Hematopoietic multipotent progenitor cell (in vitro differentiated cells): ENCODE results near the gene EFCAB10. TPM values are rescaled to one million over a fixed set of nuclear protein-coding genes. Genes with fewer than 3 reads are reported as not detected.
"Not testable (repeated sequence)": the region's sequence is repeated elsewhere in the genome, so short reads cannot be mapped to it uniquely, and the experiment has no call there.

ENCODE experiments used
- DNase-seq, 3 donors: peaks; one replicate each; pipeline ENCODE4 v3.0.0-alpha.2; 2011 to 2015; ENCODE audit warnings: low read depth in 2 of 3, low spot score in 2 of 3
- total RNA-seq: library from RNA; depleted of rRNA; stranded (reverse); fragments of >200 nt; gene quantifications from one replicate; pipeline ENCODE4 v1.2.3, GENCODE V29; 2012

Gene EFCAB10
- total RNA-seq, 1 donor: not detected

DNA sequence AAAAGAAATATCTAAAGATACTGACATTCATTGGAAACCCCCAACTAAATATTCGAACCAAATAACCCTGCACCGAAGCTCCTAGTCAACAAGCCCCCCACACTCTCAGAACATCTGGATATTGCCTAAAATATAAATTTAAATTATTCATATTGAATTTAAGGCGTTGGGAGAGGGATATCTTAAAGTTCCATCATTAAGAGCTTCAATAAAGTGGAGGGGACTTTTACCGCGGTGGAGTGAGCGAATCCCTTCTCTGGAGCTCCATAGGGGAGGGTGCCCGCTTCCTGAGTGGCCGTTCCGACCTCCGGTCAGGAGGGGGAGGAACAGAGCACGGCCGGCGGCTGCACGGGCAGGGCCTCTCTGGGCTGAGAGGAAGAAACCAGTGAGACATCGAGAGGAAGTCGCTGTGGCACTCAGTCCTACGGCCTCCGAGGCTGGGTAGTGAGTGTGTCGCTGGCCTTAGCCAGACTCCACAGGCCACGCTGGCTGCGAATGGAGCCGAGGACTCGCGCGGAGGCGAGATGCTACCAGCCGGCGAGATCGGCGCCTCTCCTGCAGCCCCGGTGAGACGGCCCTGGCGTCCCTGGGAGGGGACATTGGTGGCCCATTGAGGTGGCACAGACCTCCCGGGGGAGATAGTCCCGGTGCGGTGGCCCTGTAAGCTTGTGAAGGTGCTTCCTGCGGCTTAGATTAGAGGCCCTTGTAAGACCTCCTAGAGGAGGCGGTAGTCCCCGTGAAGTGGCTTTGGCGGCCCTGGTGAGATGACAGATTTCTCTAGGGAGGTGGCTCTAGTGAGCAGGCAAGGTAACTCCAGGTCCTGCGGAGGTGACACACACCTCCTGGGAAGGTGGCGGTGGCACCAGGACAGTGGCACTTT lies 49.3 kb downstream of the EFCAB10 start, which contains the start of gene RINT1:
RINT1 (plus strand) TSS at position 410 of the 880 bp plus-strand sequence; CDS start at position 525, 115 bp downstream.
- DNase-seq: peak; percentile 74 to 95 (median 93)

DNA sequence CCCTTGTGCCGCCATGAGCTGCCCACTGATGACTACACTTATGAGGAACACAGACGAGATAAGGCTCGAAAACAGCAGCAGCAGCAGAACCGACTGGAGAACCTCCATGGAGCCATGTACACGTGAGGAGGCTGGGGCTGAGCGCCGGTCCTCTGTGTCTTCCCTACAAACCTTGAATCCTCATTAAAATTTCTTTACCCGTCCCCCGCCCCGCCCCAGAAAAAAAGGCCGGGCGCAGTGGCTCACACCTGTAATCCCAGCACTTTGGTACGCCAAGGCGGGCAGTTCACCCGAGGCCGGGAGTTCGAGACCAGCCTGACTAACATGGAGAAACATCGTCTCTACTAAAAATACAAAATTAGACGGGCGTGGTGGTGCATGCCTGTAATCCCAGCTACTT lies 50.7 kb downstream of the EFCAB10 start:
- DNase-seq: no peak

DNA sequence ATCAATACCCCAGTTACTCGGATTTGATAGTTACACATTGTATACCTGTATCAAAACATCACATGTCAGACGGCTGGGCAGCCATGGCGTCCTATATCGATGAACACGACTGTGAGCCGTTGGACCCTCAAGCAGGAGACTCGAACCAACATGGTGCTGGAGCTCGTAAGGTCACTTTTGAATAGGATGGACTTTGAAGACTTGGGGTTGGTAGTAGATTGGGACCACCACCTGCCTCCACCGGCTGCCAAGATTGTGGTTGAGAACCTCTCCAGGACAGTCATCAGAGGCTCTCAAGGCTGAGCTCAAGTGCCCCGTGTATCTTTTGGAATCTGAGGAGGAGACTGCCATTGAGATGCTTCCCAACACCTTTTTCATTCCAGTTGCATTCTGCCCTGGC lies 51.2 kb downstream of the EFCAB10 start:
- DNase-seq: no peak

DNA sequence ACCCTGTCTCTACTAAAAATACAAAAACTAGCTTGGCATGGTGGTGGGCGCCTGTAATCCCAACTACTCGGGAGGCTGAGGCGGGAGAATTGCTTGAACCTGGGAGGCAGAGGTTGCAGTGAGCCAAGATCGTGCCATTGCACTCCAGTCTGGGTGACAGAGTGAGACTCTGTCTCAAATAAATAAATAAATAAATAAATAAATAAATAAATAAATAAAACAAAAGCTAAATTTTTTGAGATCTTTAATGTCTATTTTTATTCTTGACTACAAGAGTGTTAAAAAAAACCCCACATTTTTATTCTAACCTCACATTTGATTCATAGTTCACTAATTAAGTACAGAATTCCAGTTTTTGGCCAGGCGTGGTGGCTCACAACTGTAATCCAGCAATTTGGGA lies 53.6 kb downstream of the EFCAB10 start:
- DNase-seq: not testable (repeated sequence)

DNA sequence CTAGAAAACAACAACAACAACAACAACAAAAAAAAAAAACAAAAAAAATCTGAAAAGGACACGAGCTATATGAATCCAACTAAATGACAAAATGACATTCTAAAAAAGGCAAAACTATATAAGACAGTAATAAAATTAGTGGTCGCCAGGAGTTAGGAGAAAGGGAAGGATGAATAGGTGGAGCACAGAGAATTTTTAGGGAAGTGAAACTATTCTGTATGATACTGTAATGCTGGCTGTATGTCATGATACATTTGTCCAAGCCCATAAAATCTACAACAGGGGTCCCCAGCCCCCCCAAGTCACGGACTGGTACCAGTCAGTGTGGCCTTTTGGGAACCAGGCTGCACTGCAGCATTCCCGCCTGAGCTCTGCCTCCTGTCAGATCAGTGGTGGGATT lies 56.5 kb downstream of the EFCAB10 start:
- no peak for DNase-seq

DNA sequence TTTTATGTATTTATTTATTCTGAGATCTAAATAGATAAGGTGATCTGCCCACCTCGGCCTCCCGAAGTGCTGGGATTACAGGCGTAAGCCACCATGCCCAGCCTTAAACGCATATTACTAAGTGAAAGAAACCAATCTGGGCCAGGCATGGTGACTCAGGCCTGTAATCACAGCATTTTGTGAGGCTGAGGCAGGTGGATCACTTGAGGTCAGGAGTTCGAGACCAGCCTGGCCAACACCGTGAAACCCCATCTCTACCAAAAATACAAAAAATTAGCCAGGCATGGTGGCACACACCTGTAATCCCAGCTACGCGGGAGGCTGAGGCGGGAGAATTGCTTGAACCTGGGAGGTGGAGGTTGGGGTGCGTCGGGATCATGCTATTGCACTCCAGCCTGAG lies 56.9 kb downstream of the EFCAB10 start:
- DNase-seq: not testable (repeated sequence)

DNA sequence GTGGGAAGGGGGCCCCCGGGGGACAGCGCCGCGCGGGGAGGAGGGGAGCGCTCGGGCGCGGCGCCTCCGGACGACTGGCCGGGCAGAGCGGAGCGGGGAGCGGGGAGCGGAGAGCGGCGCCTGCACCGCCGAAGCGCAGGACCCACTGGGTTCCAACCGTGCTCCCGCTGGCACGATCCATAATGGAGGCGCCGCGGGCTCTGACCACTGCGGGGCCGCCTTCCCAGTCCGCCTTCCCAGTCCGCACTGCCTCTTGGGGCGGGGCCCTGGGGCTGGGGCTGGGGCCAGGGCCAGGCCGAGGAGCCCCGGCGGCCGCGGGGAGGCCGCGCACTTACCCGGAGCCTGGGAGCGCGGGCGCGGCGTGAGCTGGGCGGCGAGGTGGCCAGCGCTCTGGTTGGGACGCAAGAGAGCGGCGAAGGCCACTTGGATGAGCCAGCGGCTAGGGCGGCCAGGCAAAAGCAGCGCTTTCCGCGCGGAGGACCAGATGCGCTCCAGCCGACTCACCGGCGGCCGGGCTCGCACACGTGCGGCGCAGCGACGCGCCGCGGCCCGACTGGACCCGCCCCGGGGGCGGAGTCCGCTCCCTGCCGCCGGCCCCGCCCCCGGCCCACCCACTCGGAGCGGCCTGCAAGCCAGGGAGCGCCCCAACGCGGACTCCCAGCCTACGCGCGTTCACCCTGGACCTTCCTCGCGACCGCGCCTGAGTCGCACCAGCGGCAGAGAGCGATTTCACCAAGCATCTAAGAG lies 59.4 kb downstream of the EFCAB10 start, which contains the start of gene PUS7:
PUS7 (minus strand) TSS at position 555 of the 747 bp plus-strand sequence. CDS start 13,759 bp downstream, outside the sequence.
- peak; percentile 71 to 87 (median 86) for DNase-seq

DNA sequence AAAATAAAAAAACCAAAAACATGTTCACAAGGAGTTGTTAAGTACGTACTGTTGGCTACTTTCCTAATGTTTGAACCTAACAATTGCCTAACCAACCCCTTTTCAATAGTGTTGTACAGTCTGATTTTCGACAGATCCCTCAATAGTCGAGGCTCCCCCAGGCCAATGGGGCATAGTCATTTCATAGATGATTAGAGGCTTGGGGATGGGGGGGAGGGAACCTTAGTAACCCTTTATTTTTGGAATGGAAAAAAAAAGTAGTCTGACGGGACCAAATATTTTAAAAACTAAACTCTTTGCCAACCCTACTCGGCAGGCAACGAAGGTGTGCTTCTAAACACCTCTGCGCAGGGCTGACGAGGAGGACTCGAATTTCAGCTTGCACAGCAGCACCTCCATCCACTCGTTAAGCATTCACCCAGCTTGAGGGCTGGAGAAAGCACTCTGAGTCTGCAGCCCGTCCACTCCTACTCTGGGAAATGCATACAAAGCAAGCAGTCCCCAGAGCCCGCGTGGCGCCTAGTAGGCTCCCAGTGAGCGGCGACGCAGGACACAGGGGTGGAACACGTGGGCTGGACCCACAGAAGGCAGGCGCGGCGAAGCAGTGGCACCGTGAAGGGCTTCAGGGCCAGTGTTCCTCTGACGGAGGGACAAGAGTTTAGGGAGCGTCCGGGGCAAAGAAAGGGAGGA lies 60.1 kb downstream of the EFCAB10 start:
- DNase-seq: peak in 2 of 3 donors; percentile 44 to 64

DNA sequence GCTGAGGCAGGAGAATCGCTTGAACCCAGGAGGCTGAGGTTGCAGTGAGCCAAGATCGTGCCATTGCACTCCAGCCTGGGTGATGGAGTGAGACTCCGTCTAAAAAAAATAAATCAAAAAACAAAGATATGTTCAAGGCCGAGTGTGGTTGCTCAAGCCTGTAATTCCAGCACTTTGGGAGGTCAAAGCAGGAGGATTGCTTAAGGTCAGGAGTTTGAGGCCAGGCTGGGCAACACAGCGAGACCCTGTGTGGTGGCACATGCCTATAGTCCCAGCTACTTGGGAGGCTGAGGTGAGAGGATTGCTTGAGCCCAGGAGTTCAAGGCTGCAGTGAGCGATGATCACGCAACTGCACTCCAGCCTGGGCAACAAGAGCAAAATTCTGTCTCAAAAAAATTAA lies 60.7 kb downstream of the EFCAB10 start:
- DNase-seq: not testable (repeated sequence)

DNA sequence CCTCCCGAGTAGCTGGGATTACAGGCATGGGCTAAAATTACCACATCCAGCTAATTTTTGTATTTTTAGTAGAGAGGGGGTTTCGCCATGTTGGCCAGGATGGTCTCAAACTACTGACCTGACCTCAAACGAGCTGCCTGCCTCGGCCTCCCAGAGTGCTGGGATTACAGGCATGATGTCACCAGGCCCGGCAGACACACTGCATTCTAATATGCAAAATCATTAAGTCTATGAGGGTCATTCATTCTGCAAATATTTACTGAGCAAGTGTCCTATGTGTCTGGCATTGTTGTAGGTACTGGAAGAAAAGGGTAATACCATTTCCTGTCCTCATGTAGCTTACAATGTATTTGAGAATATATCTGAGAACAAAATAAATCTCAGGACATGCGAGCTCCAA lies 61.9 kb downstream of the EFCAB10 start:
- no peak for DNase-seq

DNA sequence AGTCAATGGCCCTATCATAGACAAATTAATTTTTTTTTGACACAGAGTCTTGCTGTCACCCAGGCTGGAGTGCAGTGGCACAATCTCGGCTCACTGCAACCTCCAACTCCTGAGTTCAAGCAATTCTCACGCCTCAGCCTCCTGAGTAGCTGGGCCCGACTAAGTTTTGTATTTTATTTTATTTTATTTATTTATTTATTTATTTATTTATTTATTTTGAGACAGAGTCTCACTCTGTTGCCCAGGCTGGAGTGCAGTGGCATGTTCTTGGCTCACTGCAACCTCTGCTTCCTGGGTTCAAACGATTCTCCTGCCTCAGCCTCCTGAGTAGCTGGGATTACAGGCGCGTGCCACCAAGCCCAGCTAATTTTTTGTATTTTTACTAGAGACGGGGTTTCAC lies 65.7 kb downstream of the EFCAB10 start:
- not testable (repeated sequence) for DNase-seq

Other genes with a start within 250 kb of the EFCAB10 start
- gene SRPK2, start 192.6 kb downstream of the EFCAB10 start, total RNA-seq: 16.7 TPM
- 6.2 TPM for gene PUS7, start 59.2 kb downstream of the EFCAB10 start, total RNA-seq
- gene RINT1, start 49.3 kb downstream of the EFCAB10 start, total RNA-seq: 7.0 TPM